HG02623 (cell line): ENCODE data around the gene WNT3.
"Not testable (repeated sequence)": the region's sequence is repeated elsewhere in the genome, so short reads cannot be mapped to it uniquely, and the experiment has no call there.

Experiments
- ATAC-seq: cut with Tn5 transposase; IDR thresholded peaks from one replicate; pipeline ENCODE4 v1.9.1; 2021; ENCODE audit warnings: moderate library complexity; ENCODE audit not compliant: unreplicated experiment

WNT3 gene

DNA sequence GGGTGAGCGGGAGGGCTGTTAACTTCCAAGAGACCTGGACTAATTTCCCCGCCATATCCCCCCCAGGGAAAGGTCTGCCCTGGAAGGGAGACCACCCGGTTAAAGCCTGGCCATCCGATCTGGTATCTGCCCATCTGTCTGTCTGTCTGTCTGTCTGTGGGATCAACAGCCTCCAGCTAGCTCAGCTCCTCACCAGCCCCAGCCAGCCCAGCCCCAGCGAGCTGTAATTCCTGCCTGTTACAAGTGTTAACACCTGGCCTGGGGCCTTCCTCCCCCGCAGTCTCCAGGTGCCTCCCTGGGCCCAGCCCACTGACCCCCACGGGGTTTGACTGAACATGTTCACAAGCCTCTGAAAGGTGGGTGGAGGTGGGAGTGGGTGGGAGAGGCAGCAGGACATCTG lies 4.0 kb downstream of the WNT3 start:
- no peak for ATAC-seq

DNA sequence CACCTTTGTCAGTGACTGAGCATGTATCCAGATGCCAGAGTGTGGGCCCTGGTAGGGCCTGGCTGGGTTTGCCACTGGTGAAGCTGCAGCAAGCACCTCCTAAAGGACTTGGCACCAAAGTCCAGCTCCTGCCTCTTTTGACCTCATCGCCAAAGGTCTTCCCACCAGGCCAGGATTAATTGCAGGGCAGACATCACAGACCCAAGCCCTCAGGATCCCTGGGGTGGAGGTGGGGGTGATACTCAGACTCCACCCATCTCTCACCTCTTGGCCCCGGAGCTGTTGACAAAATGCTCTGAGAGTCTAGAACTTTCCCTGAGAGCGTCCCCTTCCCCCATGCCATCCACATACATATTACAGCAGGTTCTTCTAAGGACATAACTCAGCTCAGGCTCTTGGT lies 4.6 kb downstream of the WNT3 start:
- ATAC-seq, result no peak

DNA sequence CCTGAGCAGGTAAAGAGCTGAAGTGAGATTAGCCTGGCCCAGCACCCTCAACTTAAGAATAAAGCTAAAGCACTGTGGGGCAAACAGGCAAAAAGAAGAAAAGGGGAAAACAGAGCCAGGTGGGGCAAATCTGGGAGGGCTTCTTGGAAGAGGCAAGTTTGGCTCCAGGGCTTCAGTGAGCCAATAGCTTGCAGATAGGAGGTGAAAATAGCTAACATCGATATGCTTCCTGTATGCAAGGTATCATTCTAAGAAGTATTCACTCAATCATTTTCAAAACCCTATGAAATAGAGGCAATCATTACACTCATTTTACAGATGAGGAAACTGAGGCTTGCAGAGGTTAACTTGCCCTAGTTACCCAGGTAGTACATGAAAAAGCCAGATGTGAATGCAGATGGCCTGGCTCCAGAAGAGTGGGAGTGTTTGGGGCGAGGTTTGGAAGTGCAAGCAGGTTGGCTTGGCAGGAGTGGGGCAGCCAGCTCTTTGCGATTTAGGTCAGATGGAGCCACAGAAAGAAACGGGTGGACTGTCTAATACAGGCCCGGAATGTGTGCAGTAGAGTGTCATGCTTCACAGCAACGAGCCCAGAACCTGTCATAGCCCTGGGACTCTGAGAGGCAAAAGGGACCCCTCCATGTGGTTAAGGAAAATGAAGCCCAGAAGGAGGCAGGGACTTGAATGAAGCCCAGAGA lies 5.7 kb downstream of the WNT3 start:
- ATAC-seq, result no peak

DNA sequence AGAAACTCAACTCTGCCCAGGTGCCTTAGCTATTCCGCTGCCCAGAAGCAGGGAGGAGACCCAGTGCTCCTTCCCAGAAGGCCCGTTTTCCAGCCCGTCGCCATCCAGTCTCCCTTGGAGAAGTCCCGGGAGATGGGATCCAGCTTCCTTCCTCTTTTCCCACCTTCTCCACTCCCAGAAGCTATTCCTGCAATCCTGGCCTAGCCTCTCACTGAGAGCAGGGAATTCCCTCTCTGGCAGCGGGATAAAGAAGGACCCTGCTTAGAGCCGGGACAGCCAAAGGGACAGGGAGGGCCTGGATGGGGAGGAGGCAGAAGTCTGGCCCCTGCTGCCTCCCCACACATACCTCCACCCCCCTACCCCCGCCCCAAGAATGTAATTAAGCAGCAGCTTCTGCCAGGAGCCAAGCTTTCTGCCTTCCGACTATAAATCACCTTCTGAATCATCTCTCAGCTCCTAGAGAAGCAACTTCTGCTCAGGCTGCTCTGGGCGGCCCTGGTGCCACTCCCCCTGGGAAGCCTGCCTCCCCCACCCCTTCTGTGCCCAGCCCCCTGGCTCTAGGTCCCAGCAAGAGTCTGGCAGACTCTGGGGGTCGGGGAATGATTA lies 6.4 kb downstream of the WNT3 start:
- no peak for ATAC-seq

DNA sequence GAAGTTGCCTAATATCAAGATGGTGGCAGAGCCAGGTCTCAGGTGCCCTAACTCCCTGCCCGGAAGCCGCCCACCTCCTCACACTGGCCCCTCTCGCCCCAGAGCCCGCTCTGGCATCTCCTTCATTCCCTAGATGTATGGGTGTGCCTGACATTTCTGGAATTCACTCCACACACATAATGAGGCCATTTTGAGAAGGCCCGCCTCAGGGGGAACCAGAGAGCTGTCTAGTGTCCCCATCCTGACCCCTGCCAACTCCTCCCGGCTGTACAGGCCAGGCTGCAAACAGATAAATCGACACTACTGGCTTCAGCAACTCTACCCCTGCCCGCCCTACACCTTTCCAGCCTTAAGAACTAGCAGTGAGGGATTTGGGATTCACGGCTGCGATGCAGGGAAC lies 7.7 kb downstream of the WNT3 start:
- no peak for ATAC-seq

DNA sequence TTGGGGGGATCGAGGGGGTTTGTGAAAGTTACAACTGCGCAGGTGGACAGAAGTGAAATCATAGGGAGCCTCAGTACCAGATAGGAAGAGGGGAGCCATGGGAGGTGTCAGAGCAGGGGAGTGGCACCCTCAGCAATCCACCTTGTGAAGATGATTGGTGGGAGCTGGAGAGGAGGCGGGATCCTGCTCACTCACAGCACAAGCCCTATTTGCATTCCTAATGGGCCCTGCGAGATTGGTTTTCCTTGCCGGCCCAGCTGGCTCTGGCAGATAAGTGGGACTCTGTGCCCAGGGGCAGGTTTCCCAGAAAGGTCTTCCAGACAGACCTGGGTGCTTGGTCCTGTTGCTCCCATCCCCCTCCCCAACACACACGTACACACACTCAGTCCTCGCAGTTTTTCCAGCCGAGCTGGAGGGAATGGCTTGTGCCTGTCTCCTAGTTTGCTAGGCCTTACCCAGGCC lies 9.4 kb downstream of the WNT3 start:
- ATAC-seq, result no peak

DNA sequence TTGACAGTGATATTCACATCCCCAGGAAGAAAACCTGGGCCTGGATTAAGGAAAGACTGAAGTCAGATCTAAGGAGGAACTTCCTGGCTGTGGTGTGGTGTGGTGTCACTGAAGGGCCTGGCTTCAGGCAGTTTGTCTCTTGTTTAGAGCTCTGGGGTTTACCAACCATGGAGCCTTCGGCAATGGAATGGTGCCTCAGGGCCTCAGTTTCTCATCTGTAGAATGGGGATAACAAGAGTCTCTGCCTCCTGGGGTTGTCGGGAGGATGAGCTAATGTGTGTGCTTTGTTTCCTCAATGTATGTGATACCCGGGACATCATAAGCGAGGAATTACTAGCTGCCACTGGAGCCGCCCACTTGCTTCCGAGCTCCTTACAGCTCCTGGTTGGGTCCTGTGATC lies 12.7 kb downstream of the WNT3 start:
- ATAC-seq, result no peak

DNA sequence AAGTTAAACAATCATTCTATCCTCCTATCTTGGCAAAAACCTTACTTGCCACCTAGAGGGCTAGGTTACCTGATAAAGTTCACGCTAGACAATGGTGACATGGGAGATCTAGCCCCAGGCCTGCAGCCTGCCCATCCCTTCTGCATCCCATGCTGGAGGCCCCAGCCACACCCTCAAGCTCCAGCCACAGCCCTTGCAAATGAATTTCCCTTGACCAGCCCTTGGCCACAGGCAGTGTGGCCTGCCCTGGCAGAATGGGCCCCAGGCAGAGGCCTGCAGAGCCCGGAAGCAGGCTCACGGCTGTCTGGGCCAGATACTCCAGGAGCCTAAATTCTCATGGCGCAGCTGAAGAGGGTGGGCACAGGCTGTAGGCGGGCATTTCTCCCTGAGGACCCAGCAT lies 14.9 kb downstream of the WNT3 start:
- ATAC-seq, result no peak

DNA sequence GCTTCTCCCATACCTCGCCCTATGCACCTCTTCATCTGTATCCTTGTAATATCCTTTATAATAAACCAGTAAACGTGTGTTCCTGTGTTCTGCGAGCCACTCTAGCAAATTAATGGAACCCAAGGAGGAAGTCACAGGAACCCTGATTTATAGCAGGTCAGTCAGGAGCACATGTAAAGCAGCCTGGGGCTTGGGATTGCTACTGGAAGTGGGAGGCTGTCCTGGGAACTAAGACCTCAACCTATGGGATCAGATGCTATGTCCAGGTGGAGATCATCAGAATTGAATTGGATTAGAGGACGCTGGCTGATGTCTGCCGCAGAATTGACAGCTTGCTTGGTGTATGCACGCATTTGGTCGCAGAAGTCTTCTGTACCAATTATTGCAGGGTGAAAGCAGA lies 15.7 kb downstream of the WNT3 start:
- no peak for ATAC-seq

DNA sequence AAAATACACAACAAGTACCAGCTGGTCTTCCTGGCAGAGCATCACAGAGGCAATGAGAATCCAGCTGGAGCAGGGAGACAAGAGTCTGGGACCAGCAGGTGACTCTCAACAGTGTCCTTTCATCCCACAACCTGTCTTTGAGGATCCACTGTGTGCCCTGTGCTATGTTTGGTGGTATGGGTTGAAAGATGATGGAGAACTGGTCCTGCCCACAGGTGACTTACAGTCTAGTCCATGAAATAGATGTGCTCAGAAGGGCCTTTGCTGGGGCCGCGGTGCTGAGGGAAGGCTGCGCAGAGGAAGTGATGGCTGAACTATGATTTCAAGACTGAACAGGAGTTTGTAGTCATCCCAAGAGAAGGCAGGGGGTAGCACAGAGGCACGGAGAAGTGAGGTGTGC lies 17.9 kb downstream of the WNT3 start:
- no peak for ATAC-seq

DNA sequence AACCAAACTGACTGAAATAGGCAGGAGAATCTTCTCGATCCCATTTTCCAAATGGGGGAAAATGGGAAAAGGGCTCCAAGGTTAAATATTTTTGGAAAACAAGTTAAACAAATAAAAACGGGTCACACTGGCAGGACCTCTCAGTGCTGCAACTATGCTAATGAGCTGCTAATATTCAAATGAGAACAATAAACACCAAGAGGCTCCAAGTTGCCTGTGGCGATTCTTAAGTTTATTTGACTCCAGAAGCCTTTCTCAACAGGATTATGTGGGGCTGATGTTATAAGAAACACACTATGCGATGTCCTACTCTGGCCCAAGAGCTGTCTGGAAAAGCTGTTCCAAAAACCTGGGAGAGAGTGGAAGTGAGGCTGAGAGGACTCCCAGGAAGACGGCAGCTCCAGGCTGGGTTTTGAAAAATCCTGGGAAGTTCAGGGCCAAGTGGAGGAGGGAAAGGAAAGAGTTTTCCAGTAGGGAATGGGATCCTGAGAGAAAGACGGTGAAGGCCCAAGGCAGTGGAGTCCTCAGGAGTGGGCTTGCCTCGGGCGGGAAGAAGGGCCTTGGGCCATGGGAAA lies 21.4 kb downstream of the WNT3 start:
- ATAC-seq, result no peak

DNA sequence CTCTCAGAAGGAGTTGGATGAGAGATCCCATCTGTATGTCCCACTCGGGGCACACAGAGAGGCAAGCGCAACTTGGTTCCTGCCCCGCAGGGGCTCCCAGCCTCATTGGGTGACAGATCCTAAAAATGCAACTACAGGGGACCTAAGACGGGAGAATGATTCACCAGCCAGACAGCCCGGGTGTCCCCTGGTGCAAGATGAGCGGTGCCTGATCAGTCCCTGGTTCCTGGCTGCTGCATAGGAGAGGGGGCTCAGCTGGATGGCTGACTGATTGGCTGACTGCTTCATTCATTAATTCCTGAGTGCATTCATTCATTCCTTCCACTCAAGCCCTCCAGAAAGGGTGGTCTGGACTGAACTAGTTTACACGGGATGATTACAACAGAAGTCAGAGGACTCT lies 22.0 kb downstream of the WNT3 start:
- no peak for ATAC-seq

DNA sequence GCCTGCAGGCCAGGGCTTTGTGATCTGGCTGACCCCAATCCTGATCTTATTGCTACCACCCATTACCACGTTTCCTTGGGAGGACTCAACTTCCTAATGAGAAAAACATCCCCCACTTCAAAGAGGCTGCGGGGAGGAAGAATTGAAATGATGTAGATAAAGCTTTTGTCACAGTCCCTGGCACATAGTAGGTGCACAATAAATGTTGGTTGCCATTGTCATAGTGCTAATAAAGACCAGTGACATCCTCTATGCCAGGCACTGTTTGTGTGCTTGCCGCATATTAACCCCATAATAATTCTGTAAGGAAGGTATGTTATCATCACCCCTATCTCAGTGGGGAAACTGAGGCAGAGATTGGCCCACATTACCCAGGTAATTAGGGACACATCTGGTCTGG lies 22.4 kb downstream of the WNT3 start:
- ATAC-seq, result no peak

DNA sequence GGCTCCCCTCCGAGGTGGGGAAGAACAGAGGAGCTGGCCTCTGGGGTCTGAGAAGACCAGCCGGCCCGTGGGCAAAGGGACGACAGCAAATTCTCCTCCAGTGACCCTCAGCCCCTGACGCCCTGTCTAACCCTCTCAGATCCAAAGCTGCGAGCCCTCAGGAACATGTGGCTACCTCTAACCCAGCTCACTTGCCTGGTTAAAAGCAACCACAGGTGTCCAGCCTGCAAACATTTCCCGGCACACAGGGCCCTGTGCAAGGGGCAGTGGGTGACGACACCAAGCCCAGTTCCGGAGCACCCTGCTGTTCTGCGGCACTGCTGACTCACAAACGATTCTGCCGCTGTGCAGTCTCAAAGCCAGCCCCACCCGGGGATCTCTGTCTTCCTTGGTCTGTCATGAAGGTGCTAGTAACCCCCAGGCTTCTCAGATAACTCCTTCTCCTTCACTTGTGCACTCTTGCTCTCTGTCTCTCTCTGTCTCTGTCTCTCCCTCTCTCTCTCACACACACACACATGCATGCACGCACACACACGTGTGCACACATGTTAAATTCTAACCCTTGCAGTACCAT lies 23.0 kb downstream of the WNT3 start:
- ATAC-seq, result no peak

DNA sequence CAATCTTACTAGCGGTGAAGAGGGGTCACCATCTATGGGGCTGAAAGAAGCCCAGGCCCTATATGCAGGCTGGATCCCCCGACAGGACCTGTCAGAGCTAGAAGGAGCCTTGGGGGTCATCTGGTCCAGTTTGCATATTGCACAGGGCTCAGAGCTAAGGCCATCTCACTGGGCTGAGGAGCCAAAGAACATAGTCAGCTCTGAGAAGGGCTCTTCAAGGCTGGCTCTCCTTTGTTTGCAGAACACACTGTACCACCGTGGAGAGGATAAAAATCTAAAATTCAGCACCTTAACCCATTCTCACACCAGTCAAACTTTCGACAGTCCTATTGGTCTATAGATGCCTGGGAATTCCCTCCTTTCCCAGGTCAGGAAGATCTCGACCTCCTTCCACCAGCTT lies 24.2 kb downstream of the WNT3 start:
- ATAC-seq, result no peak

DNA sequence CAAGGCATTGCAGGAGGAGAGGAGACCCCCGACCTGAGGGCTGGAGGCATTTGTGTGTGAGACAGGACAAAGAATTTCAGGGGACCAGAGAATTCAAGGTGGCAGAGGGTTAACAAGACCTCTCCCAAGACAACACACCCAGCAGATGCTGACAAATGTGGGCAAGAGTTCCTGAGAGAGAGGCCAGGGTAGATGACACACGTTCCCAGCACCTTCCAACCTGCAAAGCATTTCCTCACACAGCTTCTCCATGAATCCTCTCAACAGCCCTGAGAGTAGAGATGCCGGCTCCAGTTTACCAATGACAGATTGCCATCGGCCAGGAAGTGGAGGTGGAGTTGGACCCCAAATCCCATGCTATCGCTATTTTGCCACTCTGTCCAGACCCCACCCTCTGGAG lies 25.0 kb downstream of the WNT3 start:
- no peak for ATAC-seq

DNA sequence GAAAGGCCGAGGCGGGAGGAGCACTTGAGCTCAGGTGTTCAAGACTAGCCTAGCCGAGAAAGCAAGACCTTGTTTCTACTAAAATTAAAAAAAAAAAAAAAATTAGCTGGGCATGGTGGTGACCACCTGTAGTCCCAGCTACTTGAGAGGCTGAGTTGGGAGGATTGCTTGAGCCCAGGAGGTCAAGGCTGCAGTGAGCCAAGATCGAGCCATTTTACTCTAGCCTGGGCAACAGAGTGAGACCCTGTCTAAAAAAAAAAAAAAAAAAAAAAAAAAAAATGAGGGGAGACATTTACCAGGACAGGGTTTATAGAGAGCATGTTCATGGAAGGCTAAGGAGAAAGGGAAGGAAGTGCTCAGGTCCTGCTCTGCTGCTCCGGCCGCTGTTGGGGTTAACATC lies 25.5 kb downstream of the WNT3 start:
- not testable (repeated sequence) for ATAC-seq

DNA sequence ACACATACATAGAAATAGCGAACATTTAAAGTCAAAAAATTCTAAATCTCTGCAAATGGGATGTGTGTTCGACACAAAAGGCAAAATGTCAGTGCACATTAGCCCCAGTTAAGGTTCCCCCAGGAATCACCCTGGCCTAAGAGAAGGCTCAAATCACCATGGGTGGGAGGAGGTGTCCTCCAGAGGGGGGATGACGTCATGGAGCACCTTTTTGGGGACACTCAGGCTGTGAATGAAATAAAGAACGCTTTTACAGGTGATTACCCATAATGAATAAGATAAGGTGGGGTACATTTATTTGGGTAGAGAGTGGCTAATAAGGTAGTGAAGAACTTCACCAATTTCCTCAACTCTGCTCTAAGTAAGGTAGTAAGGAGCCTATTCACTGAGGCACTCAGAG lies 26.4 kb downstream of the WNT3 start:
- ATAC-seq, result no peak

DNA sequence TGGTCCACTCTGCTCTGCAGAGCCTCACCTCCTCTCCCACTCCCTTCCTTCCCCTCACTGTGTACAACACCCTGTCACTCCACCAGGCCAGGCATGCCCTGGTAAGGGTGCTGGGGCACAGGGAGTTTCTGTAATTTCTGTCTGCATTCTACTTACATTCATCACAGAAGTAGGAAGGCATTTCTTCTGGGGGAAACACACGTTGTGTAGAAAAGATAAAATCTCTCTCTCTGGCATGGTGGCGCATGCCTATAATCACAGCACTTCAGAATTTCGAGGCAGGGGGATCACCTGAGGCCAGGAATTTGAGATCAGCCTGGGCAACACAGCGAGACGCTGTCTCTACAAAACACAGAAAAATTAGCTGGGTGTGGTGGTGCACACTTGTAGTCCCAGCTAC lies 27.0 kb downstream of the WNT3 start:
- ATAC-seq, result no peak

DNA sequence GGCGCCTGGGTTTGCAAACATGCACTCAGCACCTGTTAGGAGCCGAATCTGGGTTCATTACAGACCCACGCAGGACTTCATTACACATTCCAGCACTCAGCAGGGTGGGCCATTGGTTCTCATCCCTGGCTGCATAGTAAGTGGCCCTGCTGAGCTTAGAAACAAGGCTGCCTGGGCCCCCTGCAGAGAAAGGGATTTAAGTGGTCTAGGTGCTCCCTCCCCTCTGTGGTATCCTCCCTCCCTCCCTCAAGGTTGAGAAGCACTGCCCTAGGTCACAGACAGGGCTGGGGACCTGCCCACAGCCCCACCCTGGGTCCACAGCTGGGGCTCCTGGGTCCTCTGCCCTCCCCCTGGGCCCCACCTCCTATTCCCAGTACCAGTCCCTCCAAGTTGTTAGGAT lies 28.3 kb downstream of the WNT3 start:
- ATAC-seq, result no peak

DNA sequence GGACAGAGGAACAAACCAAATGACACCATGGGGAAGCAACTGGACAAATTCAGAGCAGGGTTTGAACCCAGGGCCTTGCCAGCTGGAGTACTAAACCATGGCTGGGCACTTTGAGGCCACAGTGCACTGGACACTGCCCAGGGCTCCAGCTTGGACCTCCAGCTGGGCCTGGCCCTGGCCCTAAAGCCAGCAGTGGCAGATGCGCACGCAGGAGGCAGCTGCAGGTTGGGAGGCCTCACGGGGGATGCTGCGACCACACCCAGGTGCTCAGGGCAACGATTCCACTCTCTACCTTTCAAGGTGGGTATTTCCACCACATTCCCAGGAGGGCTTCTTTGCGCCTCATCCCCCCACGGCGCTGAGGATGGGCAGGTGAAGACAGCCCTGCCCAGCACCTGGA lies 28.9 kb downstream of the WNT3 start:
- no peak for ATAC-seq

DNA sequence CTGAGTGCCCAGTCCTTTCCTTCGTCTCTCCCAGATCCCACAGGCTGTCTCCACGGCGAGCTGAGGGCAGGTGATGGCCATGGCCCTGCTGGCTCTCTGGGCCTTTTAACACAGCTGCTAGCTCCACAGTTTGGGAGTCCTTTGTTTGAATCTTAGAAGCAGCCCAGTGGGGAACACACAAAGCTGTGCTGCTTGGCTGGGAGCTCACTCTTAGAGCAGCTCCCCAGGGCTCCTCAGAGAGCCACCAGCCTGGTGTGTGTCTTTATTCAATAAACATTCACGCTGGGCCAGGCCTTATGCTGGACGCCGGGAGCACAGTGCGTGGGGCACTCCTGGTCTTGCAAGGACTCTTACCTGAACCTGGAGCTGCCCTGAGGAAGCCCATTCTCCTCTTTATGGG lies 29.7 kb downstream of the WNT3 start:
- ATAC-seq, result no peak
